Prostate gland (tissue), 2 donors: ENCODE data around the gene ARHGAP45. TPM values are rescaled to one million over a fixed set of nuclear protein-coding genes. Genes with fewer than 3 reads are reported as not detected.
A peak's percentile ranks its signal among the peaks of the same experiment; 100 is the strongest.

ENCODE experiments used
- DNase-seq: peaks from one replicate; pipeline ENCODE4 v3.0.0-alpha.2; 2019; ENCODE audit warnings: low spot score
- H3K27ac ChIP-seq, 2 donors: fragments of 200-600 bp; sonication (generic); 2 replicates each; pipeline ENCODE4 v1.5.1; 2017 to 2019
- H3K27me3 ChIP-seq: fragments of 200-600 bp; sonication (generic); replicated peaks from 2 replicates; pipeline ENCODE4 v1.5.1; 2019; ENCODE audit not compliant: insufficient read depth
- H3K36me3 ChIP-seq, 2 donors: fragments of 200-600 bp; sonication (generic); 1 replicate in 1 of 2; 2 replicates in 1 of 2; pipeline versions ENCODE4 v1.5.1 to v1.8.1; 2017 to 2019
- H3K4me1 ChIP-seq: fragments of 200-600 bp; sonication (generic); replicated peaks from 2 replicates; pipeline ENCODE4 v1.5.1; 2019
- H3K4me3 ChIP-seq, 2 donors: fragments of 200-600 bp; sonication (generic); 2 replicates each; pipeline ENCODE4 v1.5.1; 2017 to 2019
- H3K9me3 ChIP-seq: fragments of 200-600 bp; sonication (generic); 2 replicates; pipeline ENCODE4 v1.5.1; 2017
- POLR2A ChIP-seq: fragments of 450-650 bp; IDR thresholded peaks from one replicate; pipeline ENCODE4 v1.6.1; 2016; ENCODE audit warnings: antibody characterized with exemption, mild to moderate bottlenecking
- POLR2AphosphoS5 ChIP-seq: sonication (generic); formaldehyde crosslinking; IDR thresholded peaks from one replicate; pipeline ENCODE4 v1.6.1; 2017; ENCODE audit warnings: antibody characterized with exemption
- WGBS: methylation state at CpG from one replicate; pipeline ENCODE4 v1.1.5; 2018; 5-methylcytosine and 5-hydroxymethylcytosine counted together
- intact Hi-C: fragments of 100-400 bp; cut with DNase I; formaldehyde crosslinking; loops from one replicate; pipeline ENCODE4 v1.14.2; 2022
- total RNA-seq, 2 donors: library from RNA; depleted of rRNA; stranded (reverse); fragments of >200 nt; gene quantifications; one replicate each; pipeline ENCODE4 v1.1.0, GENCODE V29; 2016
- TF ChIP-seq, protein P1 (sequence below), 4 experiments: fragments of 200-600 bp in 2 of 4; fragments of 450-650 bp in 2 of 4; sonication (generic) in 2 of 4; IDR thresholded peaks; 1 replicate in 3 of 4; 2 replicates in 1 of 4; pipeline ENCODE4 v1.5.1; 2016 to 2019; ENCODE audit warnings: antibody characterized with exemption in 4 of 4, mild to moderate bottlenecking in 2 of 4, moderate library complexity in 2 of 4

The ARHGAP45 gene
- total RNA-seq, 2 donors from 2014 or later = 8.9 to 26.2 TPM

DNA sequence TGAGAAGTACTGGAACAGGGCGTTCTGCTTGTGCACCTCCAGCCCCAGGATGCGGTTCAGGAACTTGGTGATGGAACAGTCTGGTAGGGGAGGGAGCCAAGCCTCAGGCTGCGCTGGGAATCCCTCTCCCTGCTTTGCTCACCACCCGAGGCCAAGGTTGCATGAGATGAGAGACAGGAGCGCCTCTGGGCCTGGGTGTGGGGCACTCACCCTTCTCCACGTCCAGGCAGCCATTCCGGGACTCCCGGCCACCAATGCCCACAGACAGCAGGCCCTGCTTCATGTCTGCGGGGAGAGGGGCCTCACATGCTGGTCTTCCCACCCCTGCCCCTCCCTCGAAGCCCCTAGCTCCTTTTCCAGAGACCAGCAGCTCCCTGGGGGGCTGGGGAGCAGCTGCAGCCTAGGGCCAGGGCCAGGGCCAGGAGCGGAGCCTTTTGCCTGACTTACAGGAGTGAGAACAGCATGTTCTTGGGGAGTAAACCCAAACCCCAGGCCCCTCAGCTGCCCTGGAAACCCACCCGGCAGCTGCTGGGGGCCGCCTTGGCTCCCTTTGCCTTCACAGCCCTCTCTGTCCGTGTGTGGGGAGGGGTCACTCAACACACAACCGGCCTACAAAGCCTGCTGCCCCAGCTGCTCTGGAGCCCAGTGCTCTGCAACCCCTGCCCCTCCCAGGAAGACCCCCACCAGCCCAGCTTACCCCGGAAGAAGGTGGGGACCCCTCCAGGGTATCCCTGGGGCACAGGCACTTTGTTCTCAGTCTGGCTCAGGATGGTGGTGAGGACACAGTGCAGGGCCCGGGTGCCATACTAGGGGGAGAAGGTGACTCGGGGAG is 44.1 kb downstream of the ARHGAP45 start:
- peaks cover 5 to 40% of the 10 kb centered on the region in 2 donors for H3K36me3 ChIP-seq
- no peak overlapping the region for H3K4me3 ChIP-seq
- no peaks in the 10 kb centered on the region for H3K9me3 ChIP-seq
- WGBS = 79% methylated on average over 18 of the region's 18 CpGs
- H3K27ac ChIP-seq = peak overlapping the region; percentile 87
- intact Hi-C loops = loop anchor here (5.0 kb wide), 1 partner anchor 81 kb away; no protein-coding TSS in a partner anchor
- peaks cover 14% of the 10 kb centered on the region for H3K4me1 ChIP-seq
- no peak for TF ChIP-seq POLR2AphosphoS5
- TF ChIP-seq POLR2A = no peak
- TF ChIP-seq, protein P1, sequence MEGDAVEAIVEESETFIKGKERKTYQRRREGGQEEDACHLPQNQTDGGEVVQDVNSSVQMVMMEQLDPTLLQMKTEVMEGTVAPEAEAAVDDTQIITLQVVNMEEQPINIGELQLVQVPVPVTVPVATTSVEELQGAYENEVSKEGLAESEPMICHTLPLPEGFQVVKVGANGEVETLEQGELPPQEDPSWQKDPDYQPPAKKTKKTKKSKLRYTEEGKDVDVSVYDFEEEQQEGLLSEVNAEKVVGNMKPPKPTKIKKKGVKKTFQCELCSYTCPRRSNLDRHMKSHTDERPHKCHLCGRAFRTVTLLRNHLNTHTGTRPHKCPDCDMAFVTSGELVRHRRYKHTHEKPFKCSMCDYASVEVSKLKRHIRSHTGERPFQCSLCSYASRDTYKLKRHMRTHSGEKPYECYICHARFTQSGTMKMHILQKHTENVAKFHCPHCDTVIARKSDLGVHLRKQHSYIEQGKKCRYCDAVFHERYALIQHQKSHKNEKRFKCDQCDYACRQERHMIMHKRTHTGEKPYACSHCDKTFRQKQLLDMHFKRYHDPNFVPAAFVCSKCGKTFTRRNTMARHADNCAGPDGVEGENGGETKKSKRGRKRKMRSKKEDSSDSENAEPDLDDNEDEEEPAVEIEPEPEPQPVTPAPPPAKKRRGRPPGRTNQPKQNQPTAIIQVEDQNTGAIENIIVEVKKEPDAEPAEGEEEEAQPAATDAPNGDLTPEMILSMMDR (IDR thresholded peaks at IDR 0.05) = no peak
- DNase-seq = no peak
- no peaks in the 10 kb centered on the region for H3K27me3 ChIP-seq

DNA sequence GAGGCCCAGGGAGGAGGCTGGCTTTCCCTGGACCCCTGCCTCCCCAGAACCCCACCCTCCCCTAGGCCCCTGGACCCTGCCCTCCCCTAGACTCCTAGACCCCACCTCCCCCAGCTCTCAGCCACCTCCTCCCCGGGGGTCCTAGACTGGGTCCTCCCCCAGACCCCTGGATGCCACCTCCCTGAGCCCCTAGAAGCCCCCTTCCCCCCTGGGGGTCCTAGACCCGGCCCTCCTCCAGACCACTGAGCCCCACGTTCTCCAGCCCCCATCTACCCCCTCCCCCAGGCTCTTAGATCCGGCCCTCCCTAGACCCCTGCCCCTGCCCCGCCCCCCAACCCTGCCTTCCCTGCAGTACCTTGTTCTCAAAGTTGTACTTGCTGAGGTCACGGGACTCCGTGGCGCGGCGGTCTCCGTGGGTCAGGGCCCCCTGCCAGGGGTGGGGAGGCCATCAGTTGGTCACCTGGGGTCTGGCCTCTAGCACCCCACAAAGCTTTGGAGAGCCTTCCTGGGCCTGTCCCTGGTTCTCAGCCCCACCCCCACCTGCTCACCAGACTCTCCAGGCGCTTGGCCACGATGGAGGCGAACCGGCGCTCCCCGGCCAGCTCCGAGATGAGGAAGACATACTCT is 44.8 kb downstream of the ARHGAP45 start:
- no peaks in the 10 kb centered on the region for H3K27me3 ChIP-seq
- H3K4me1 ChIP-seq = peaks cover 13% of the 10 kb centered on the region
- intact Hi-C loops = loop anchor here (5.0 kb wide), 1 partner anchor 81 kb away; no protein-coding TSS in a partner anchor
- TF ChIP-seq, protein P1 (IDR thresholded peaks at IDR 0.05) = no peak
- no peak for TF ChIP-seq POLR2AphosphoS5
- no peak for TF ChIP-seq POLR2A
- WGBS = 61% methylated on average over 13 of the region's 18 CpGs
- H3K9me3 ChIP-seq = no peaks in the 10 kb centered on the region
- H3K4me3 ChIP-seq = no peak overlapping the region
- peak overlapping the region; percentile 87 for H3K27ac ChIP-seq
- peaks cover 8 to 38% of the 10 kb centered on the region in 2 donors for H3K36me3 ChIP-seq
- no peak for DNase-seq

DNA sequence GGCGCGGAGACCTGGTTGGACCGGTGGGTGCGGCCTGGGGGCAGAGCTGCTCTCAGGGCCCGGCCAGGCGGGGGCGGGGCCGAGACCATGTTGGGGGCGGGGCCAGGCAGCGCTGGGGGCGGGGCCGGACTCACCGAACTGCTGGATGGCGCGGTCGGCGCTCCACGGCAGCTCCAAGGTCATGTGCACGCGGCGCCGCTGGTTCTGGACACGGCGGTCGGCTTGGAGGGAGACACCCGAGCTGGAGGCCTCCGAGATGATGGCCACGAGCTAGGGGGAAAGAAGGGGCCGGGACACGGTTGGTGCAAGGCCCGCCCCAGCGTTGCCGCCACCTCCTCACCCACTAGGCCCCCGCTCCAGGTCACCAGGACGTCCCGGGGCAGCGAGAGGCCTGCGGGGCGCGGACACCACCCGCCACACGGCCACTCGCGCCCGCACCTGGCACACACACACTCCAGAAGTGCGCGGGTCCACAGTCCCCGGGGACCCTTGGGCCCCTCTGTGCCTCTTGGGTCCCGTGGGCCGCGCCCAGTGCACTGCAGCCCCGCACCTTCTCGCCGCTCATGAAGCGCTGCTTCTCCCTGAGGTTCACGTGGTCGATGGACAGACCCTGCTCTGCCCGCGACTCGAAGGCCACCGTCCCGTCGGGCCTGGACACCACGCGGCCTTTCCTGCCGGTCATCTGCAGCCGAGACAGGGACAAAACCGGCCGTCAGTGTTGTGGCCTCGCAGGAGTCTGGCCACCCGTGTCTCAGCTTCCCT is 45.5 kb downstream of the ARHGAP45 start:
- H3K4me3 ChIP-seq = no peak overlapping the region
- peak; percentile 90 for TF ChIP-seq POLR2AphosphoS5
- peak; percentile 7 for TF ChIP-seq POLR2A
- TF ChIP-seq, protein P1 (IDR thresholded peaks at IDR 0.05) = no peak
- intact Hi-C loops = loop anchor here (5.0 kb wide), 1 partner anchor 80 kb away; no protein-coding TSS in a partner anchor
- H3K4me1 ChIP-seq = peaks cover 13% of the 10 kb centered on the region
- no peaks in the 10 kb centered on the region for H3K27me3 ChIP-seq
- peaks cover 15 to 40% of the 10 kb centered on the region in 2 donors for H3K36me3 ChIP-seq
- no peaks in the 10 kb centered on the region for H3K9me3 ChIP-seq
- peak overlapping the region; percentile 87 for H3K27ac ChIP-seq
- peak; percentile 96 for DNase-seq
- WGBS = 65% methylated on average over 51 of the region's 71 CpGs

DNA sequence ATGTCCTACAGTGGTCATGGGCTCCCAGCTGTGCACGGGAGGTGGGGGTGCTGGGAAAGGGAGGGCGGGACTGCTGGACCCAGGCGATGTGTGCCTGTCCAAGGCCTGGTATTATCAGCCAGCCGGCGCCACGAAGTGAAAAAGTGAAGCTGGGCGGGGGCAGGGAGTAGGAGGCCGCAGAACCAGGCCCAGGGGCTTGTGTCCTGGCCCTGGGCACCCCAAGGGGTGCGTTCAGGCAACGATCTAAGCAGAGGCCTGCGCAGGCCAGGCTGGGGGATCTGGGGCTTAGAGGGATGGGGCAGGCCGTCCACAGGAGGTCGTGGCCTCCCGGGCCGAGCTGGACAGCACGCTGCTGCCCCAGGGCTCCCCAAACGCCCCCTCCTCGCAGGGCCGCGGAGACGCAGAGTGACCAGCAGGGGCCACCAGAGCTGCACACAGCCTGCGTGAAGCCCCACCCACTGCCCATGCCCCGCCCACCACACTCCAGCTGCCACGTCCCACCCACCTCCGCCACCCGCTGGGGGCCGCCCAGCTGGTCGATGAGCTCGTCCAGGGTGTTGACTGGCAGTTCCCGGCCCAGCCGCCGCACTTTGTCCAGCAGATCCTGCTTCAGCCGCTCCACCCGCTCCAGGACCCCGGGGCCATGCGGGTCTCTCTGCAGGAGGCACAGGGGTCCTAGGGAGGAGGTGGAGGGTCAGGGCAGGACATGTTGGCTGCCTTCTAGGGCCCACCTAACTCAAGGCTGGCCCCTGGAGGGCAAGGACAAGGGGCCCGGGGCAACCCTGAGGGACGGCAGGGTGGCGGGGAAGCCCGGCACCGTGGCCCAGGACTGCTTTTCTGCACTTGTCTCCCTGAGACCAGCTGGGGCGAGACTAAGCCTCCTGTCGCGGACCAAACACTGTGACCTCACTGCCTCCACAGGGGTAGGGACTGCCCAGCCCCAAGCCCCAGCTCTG is 46.3 kb downstream of the ARHGAP45 start:
- 24% methylated on average over 37 of the region's 44 CpGs for WGBS
- intact Hi-C loops = loop anchor here (5.0 kb wide), 1 partner anchor 79 kb away; no protein-coding TSS in a partner anchor
- Histone ChIP-seq H3K4me1 (peaks cover 13% of the 10 kb centered on the region), H3K27ac (peak overlapping the region; percentile 87), H3K4me3 (no peak overlapping the region), H3K9me3 (no peaks in the 10 kb centered on the region), H3K27me3 (no peaks in the 10 kb centered on the region), H3K36me3 (peaks cover 18 to 34% of the 10 kb centered on the region in 2 donors)
- peak; percentile 95 for DNase-seq
- TF ChIP-seq POLR2A = peak; percentile 48
- TF ChIP-seq, protein P1 (IDR thresholded peaks at IDR 0.05) = peak; percentile 90 to 98 (median 96)
- peak; percentile 87 for TF ChIP-seq POLR2AphosphoS5
